IMR-90 (cell line): ENCODE results near the gene MYBPH. TPM values are rescaled to one million over a fixed set of nuclear protein-coding genes. Genes with fewer than 3 reads are reported as not detected.

ENCODE experiments used
- ATAC-seq: fragments of 200-7000 bp; cut with Tn5 transposase; 2 replicates; pipeline ENCODE4 v1.9.1; 2020; ENCODE audit warnings: low read depth, mild to moderate bottlenecking, moderate library complexity
- BruUV-seq: library from RNA; stranded (reverse); fragments of 400-500 nt; replicated peaks from 2 replicates; lab custom pipeline; 2021; lab: Mats Ljungman, UMichigan
- CTCF ChIA-PET: fragments of 300-600 bp; formaldehyde crosslinking; extraction: SDS; loops from one replicate; lab custom pipeline; 2021; ENCODE audit warnings: antibody characterized with exemption; lab: Yijun Ruan, JAX
- POLR2A ChIA-PET: fragments of 300-600 bp; sonication (Branson Sonifier 250); formaldehyde crosslinking; loops from one replicate; lab custom pipeline; 2022; ENCODE audit warnings: antibody characterized with exemption; ENCODE audit not compliant: unreplicated experiment; lab: Charles Lee
- DNase-seq: peaks from one replicate; pipeline ENCODE4 v3.0.0; 2013
- H2AFZ ChIP-seq: replicated peaks from 2 replicates; pipeline ENCODE3; 2013; ENCODE audit warnings: low read length, mild to moderate bottlenecking; ENCODE audit not compliant: poor library complexity
- H2AK5ac ChIP-seq: 2 replicates; pipeline ENCODE4 v1.6.1; 2013; ENCODE audit warnings: low read depth, low read length, inconsistent platforms
- H2AK9ac ChIP-seq: replicated peaks from 2 replicates; pipeline ENCODE3; 2013; ENCODE audit warnings: mild to moderate bottlenecking, low read depth, low read length, moderate library complexity; ENCODE audit not compliant: poor library complexity
- H2BK120ac ChIP-seq: 2 replicates; pipeline ENCODE4 v1.6.1; 2013; ENCODE audit warnings: low read depth, low read length, inconsistent platforms
- H2BK15ac ChIP-seq: 3 replicates; pipeline ENCODE4 v1.6.1; 2013; ENCODE audit warnings: low read depth, low read length, inconsistent platforms
- H2BK20ac ChIP-seq: 2 replicates; pipeline ENCODE4 v1.6.1; 2013; ENCODE audit warnings: low read depth, mild to moderate bottlenecking, inconsistent platforms, low read length, moderate library complexity
- H2BK5ac ChIP-seq: 2 replicates; pipeline ENCODE4 v1.6.1; 2013; ENCODE audit warnings: mild to moderate bottlenecking, low read depth, low read length, inconsistent platforms; ENCODE audit not compliant: poor library complexity, severe bottlenecking
- H3K14ac ChIP-seq: replicated peaks from 2 replicates; pipeline ENCODE4 v1.6.1; 2013; ENCODE audit warnings: low read depth, low read length, inconsistent platforms
- H3K18ac ChIP-seq: 2 replicates; pipeline ENCODE4 v1.6.1; 2013; ENCODE audit warnings: low read depth, low read length, control low read depth
- H3K23ac ChIP-seq: 2 replicates; pipeline ENCODE4 v1.6.1; 2013; ENCODE audit warnings: low read depth, low read length, inconsistent platforms
- H3K27ac ChIP-seq: 2 replicates; pipeline ENCODE4 v1.5.1; 2013; ENCODE audit warnings: mild to moderate bottlenecking, control low read depth, low read length; ENCODE audit not compliant: insufficient read depth
- H3K27me3 ChIP-seq: 2 replicates; pipeline ENCODE4 v1.6.1; 2013; ENCODE audit warnings: low read length; ENCODE audit not compliant: control insufficient read depth, insufficient read depth
- H3K36me3 ChIP-seq: 2 replicates; pipeline ENCODE4 v1.6.1; 2013; ENCODE audit warnings: low read length, mixed read lengths; ENCODE audit not compliant: control insufficient read depth, insufficient read depth
- H3K4ac ChIP-seq: 2 replicates; pipeline ENCODE4 v1.6.1; 2013; ENCODE audit warnings: low read depth, low read length, inconsistent platforms
- H3K4me1 ChIP-seq: 2 replicates; pipeline ENCODE4 v1.6.1; 2013; ENCODE audit warnings: low read length, mixed read lengths; ENCODE audit not compliant: control insufficient read depth, insufficient read depth
- H3K4me2 ChIP-seq: 2 replicates; pipeline ENCODE4 v1.6.1; 2013; ENCODE audit warnings: low read depth, mild to moderate bottlenecking, control low read depth, low read length, moderate library complexity
- H3K4me3 ChIP-seq: 2 replicates; pipeline ENCODE4 v1.5.1; 2013; ENCODE audit warnings: low read depth, mild to moderate bottlenecking, control low read depth, low read length, moderate library complexity; ENCODE audit not compliant: insufficient read depth
- H3K56ac ChIP-seq: 2 replicates; pipeline ENCODE4 v1.6.1; 2013; ENCODE audit warnings: low read length, inconsistent platforms; ENCODE audit not compliant: insufficient read depth; ENCODE audit errors: extremely low read depth
- H3K79me1 ChIP-seq, 2 experiments: 2 replicates each; pipeline ENCODE4 v1.6.1; 2013; ENCODE audit warnings: low read length in 2 of 2, inconsistent platforms in 1 of 2, low read depth in 1 of 2
- H3K9ac ChIP-seq: 2 replicates; pipeline ENCODE4 v1.6.1; 2013; ENCODE audit warnings: low read depth, low read length, control low read depth
- H3K9me1 ChIP-seq: 2 replicates; pipeline ENCODE4 v1.6.1; 2013; ENCODE audit warnings: low read length, inconsistent platforms; ENCODE audit not compliant: insufficient read depth
- H3K9me3 ChIP-seq: 2 replicates; pipeline ENCODE4 v1.6.1; 2013; ENCODE audit warnings: low read length; ENCODE audit not compliant: control insufficient read depth, insufficient read depth
- H4K20me1 ChIP-seq: 2 replicates; pipeline ENCODE4 v1.6.1; 2013; ENCODE audit warnings: low read length, inconsistent platforms; ENCODE audit not compliant: insufficient read depth
- H4K5ac ChIP-seq: 2 replicates; pipeline ENCODE4 v1.6.1; 2013; ENCODE audit warnings: mild to moderate bottlenecking, low read depth, low read length, control low read depth
- H4K8ac ChIP-seq, 2 experiments: 2 replicates each; pipeline ENCODE4 v1.6.1; 2013; ENCODE audit warnings: low read depth in 2 of 2, low read length in 2 of 2, control low read depth in 1 of 2, inconsistent platforms in 1 of 2
- H4K91ac ChIP-seq: 2 replicates; pipeline ENCODE4 v1.6.1; 2013; ENCODE audit warnings: low read depth, low read length, inconsistent platforms; ENCODE audit not compliant: insufficient read depth
- CHD1 ChIP-seq: IDR thresholded peaks from 2 replicates; pipeline ENCODE4 v1.6.1; 2012; ENCODE audit warnings: low read depth, low read length, improper control_type of control experiment
- RAD21 ChIP-seq: IDR thresholded peaks from 2 replicates; pipeline ENCODE4 v1.6.1; 2012; ENCODE audit warnings: low read length, improper control_type of control experiment
- RCOR1 ChIP-seq: IDR thresholded peaks from 2 replicates; pipeline ENCODE4 v1.6.1; 2012; ENCODE audit warnings: mild to moderate bottlenecking, low read length, improper control_type of control experiment; ENCODE audit not compliant: insufficient replicate concordance
- WGBS, 2 experiments: methylation state at CpG; one replicate each; pipeline versions ENCODE4 v1.1.5 to v1.1.7; 2013; ENCODE audit warnings: missing lambda C conversion rate in 2 of 2; ENCODE audit not compliant: insufficient read length in 1 of 2; ENCODE audit errors: extremely low coverage in 2 of 2; 5-methylcytosine and 5-hydroxymethylcytosine counted together
- dilution Hi-C: fragments of 300-500 bp; cut with HindIII; formaldehyde crosslinking; loops from one replicate; pipeline ENCODE4 v1.14.3; 2018; ENCODE audit warnings: low sequenced_read_pairs; ENCODE audit not compliant: unreplicated experiment
- in situ Hi-C: fragments of 300-500 bp; cut with MboI; formaldehyde crosslinking; loops from 3 replicates; pipeline ENCODE4 v1.14.3; 2019; ENCODE audit warnings: low sequenced_read_pairs, inconsistent platforms, mixed read lengths
- intact Hi-C: fragments of 100-400 bp; cut with micrococcal nuclease; formaldehyde crosslinking; loops from 2 replicates; pipeline ENCODE4 v1.10.0; 2022
- polyA plus RNA-seq, 3 experiments: library from polyadenylated mRNA; depleted of rRNA; stranded (reverse); fragments of >200 nt; gene quantifications; 2 replicates each; pipeline ENCODE4 v1.2.3, GENCODE V29; 2012; ENCODE audit warnings: low replicate concordance in 1 of 3
- total RNA-seq: library from RNA; depleted of rRNA; stranded (reverse); fragments of >200 nt; gene quantifications from 2 replicates; pipeline ENCODE4 v1.2.3, GENCODE V29; 2012

MYBPH gene
- total and polyA plus RNA-seq, 2 of the 4 experiments (the other 2 are of a cell fraction), result not detected

GRCh38 chr1:203145321-203146041 lies 30.1 kb downstream of the MYBPH start:
- H2BK120ac ChIP-seq, result no peak overlapping the region
- BruUV-seq, result no TSS peak
- no peaks in the 10 kb centered on the region for H3K36me3 ChIP-seq
- H2BK20ac ChIP-seq, result no peak overlapping the region
- TF ChIP-seq RCOR1, result no peak
- TF ChIP-seq CHD1, result no peak
- no peak for TF ChIP-seq RAD21
- no peak overlapping the region for H3K4me3 ChIP-seq
- H3K14ac ChIP-seq, result no peak overlapping the region
- no peak overlapping the region for H3K18ac ChIP-seq
- no peak overlapping the region for H3K9ac ChIP-seq
- intact Hi-C loops, result no loop called here
- H3K9me1 ChIP-seq, result no peaks in the 10 kb centered on the region
- H3K56ac ChIP-seq, result no peak overlapping the region
- peaks cover 9% of the 10 kb centered on the region for H3K27me3 ChIP-seq
- ATAC-seq, result no peak
- DNase-seq, result no peak
- H3K23ac ChIP-seq, result no peak overlapping the region
- peaks cover 2% of the 10 kb centered on the region; the same call in 1 of the 2 replicates for H3K9me3 ChIP-seq
- H4K5ac ChIP-seq, result no peak overlapping the region
- no peaks in the 10 kb centered on the region; the same call in 1 of the 2 replicates for H3K4me1 ChIP-seq
- no peak overlapping the region for H2AK5ac ChIP-seq
- H3K27ac ChIP-seq, result no peak overlapping the region
- H2BK15ac ChIP-seq, result no peak overlapping the region
- 80% methylated on average over 1 of the region's 13 CpGs; no CpG with 5 or more reads in 1 of the 2 experiments for WGBS, 2 experiments
- H2AK9ac ChIP-seq, result no peak overlapping the region
- H3K4me2 ChIP-seq, result no peak overlapping the region
- H4K20me1 ChIP-seq, result no peaks in the 10 kb centered on the region
- H4K8ac ChIP-seq, result no peak overlapping the region
- POLR2A ChIA-PET, result no interaction called here
- no peak overlapping the region for H4K91ac ChIP-seq
- H3K79me1 ChIP-seq, result no peaks in the 10 kb centered on the region
- no peak overlapping the region for H2AFZ ChIP-seq
- in situ Hi-C loops, result no loop called here
- H3K4ac ChIP-seq, result no peak overlapping the region
- CTCF ChIA-PET, result no interaction called here
- no peak overlapping the region for H2BK5ac ChIP-seq
- dilution Hi-C loops, result no loop called here
